ENCODE measurements around the gene LYZ. TPM values are rescaled to one million over a fixed set of nuclear protein-coding genes. Genes with fewer than 3 reads are reported as not detected.

Gene LYZ
- total RNA-seq, 1 experiment from 2014 or later = not detected

GRCh38 chr12:69309461-69309860, 38.7 kb upstream of the LYZ start:
- H3K4me1 ChIP-seq (ENCODE audit: insufficient read depth, low read length) = no peaks in the 10 kb centered on the region
- H3K23ac ChIP-seq (ENCODE audit: insufficient read length, low read depth, low read length) = no peak overlapping the region
- H3K4me3 Mint-ChIP-seq = no peak overlapping the region
- H3K23me2 ChIP-seq (ENCODE audit: insufficient read length, low read depth, low read length, poor library complexity, severe bottlenecking) = no peaks in the 10 kb centered on the region
- no peak for DNase-seq
- H3K36me3 Mint-ChIP-seq (ENCODE audit: insufficient read depth in 1 of 3, low read depth in 3 of 3) = peaks cover 0 to 4% (median 2%) of the 10 kb centered on the region in 3 experiments; a peak in 3 of 7 replicates
- no CpG with 5 or more reads among the region's 3 CpGs for WGBS (ENCODE audit: extremely low coverage, insufficient read length, low lambda C conversion rate)
- H2BK15ac ChIP-seq (ENCODE audit: low read depth, low read length) = no peak overlapping the region
- H3K27me3 ChIP-seq (ENCODE audit: insufficient read depth, low read length) = no peaks in the 10 kb centered on the region
- H3K9me3 ChIP-seq (ENCODE audit: control insufficient read depth, low read depth, low read length) = no peaks in the 10 kb centered on the region
- no peak overlapping the region for H3K9ac ChIP-seq (ENCODE audit: extremely low read depth, insufficient read length, low read length)
- no peak overlapping the region for H3K56ac ChIP-seq (ENCODE audit: insufficient read length, low read depth, low read length)
- no peak for TF ChIP-seq CTCF (conservative IDR thresholded peaks at IDR 0.05)
- no peak overlapping the region for H3K18ac ChIP-seq (ENCODE audit: insufficient read length, low read depth, low read length)
- no peak overlapping the region for H3T11ph ChIP-seq (ENCODE audit: low read length)
- H4K91ac ChIP-seq (ENCODE audit: insufficient read length, low read depth, low read length) = no peak overlapping the region
- H3K79me2 ChIP-seq (ENCODE audit: insufficient read depth, low read length) = no peaks in the 10 kb centered on the region
- H3K27ac ChIP-seq (ENCODE audit: insufficient read length, low read depth, low read length) = no peak overlapping the region
- no peak overlapping the region for H3K4ac ChIP-seq (ENCODE audit: low read depth, low read length)
- H4K8ac ChIP-seq (replicated peaks; ENCODE audit: insufficient read length, low read depth, low read length) = no peak overlapping the region
- H2BK20ac ChIP-seq (ENCODE audit: low read depth, low read length, poor library complexity, severe bottlenecking) = no peak overlapping the region
- no peaks in the 10 kb centered on the region for H3K4me1 Mint-ChIP-seq
- no peak overlapping the region for H3K14ac ChIP-seq (ENCODE audit: insufficient read depth, low read length)
- no peak overlapping the region for H2BK12ac ChIP-seq (ENCODE audit: insufficient read length, low read depth, low read length)
- H2BK120ac ChIP-seq (ENCODE audit: low read depth, low read length, poor library complexity, severe bottlenecking) = no peak overlapping the region
- H2AFZ ChIP-seq (ENCODE audit: low read length) = no peak overlapping the region
- no peak overlapping the region for H3K27ac Mint-ChIP-seq
- no peaks in the 10 kb centered on the region for H4K20me1 ChIP-seq (ENCODE audit: control insufficient read depth, insufficient read depth, insufficient read length)
- H4K5ac ChIP-seq (ENCODE audit: insufficient read length, low read depth, low read length) = no peak overlapping the region
- peaks cover 13 to 28% of the 10 kb centered on the region in 2 experiments; a peak in 4 of 5 replicates for H3K9me3 Mint-ChIP-seq
- H2AK5ac ChIP-seq (ENCODE audit: insufficient read length, low read length) = no peak overlapping the region
- no peak overlapping the region for H2BK5ac ChIP-seq (ENCODE audit: insufficient read length, low read length)
- H3K4me2 ChIP-seq (ENCODE audit: insufficient read depth, insufficient read length, low read length) = no peak overlapping the region
- no peaks in the 10 kb centered on the region for H3K79me1 ChIP-seq (ENCODE audit: insufficient read depth, low read depth, low read length, poor library complexity, severe bottlenecking)
- no peaks in the 10 kb centered on the region for H3K27me3 Mint-ChIP-seq (ENCODE audit: low read depth)
